T47D (cell line): ENCODE data around the gene NOXA1.
A peak's percentile ranks its signal among the peaks of the same experiment; 100 is the strongest.
"Not testable (repeated sequence)": the region's sequence is repeated elsewhere in the genome, so short reads cannot be mapped to it uniquely, and the experiment has no call there.

ENCODE experiments used
- DNase-seq, 2 experiments: peaks; one replicate each; pipeline versions ENCODE4 v3.0.0 to v3.0.0-alpha.2; 2011 to 2012; ENCODE audit warnings: low read depth in 1 of 2, low spot score in 1 of 2
- JUND ChIP-seq: IDR thresholded peaks from 2 replicates; pipeline ENCODE4 v1.6.1; 2012; ENCODE audit warnings: low read depth
- in situ Hi-C: cut with HindIII; loops from 2 replicates; pipeline ENCODE4 v1.10.0; 2016; ENCODE audit warnings: low sequenced_read_pairs, low pct_unique_long_range_greater_than_20kb

NOXA1 gene

GRCh38 chr9:137446851-137447471 lies 23.8 kb downstream of the NOXA1 start:
- TF ChIP-seq JUND, result no peak
- no peak for DNase-seq
- in situ Hi-C loops, result no loop called here

- in situ Hi-C loops, result no loop called here
- no peak for TF ChIP-seq JUND
These were observed 24.8 kb downstream of the NOXA1 start for GRCh38 chr9:137447722-137448601.

GRCh38 chr9:137448602-137448962 lies 25.4 kb downstream of the NOXA1 start:
- in situ Hi-C loops, result no loop called here
- no peak for DNase-seq
- TF ChIP-seq JUND, result no peak

More at GRCh38 chr9:137447722-137448601, 24.8 kb downstream of the NOXA1 start:
- DNase-seq, result no peak

- no peak for DNase-seq
- no peak for TF ChIP-seq JUND
- in situ Hi-C loops, result no loop called here
These were observed 26.1 kb downstream of the NOXA1 start for GRCh38 chr9:137449081-137449844.

- in situ Hi-C loops, result no loop called here
- no peak for TF ChIP-seq JUND
- DNase-seq, result no peak
These were observed 26.8 kb downstream of the NOXA1 start for GRCh38 chr9:137449931-137450538.

- in situ Hi-C loops, DNase-seq: not testable (repeated sequence)
These were observed 27.5 kb downstream of the NOXA1 start for GRCh38 chr9:137450539-137451222.

- DNase-seq, in situ Hi-C loops: not testable (repeated sequence)
These were observed 28.2 kb downstream of the NOXA1 start for GRCh38 chr9:137451264-137452005.

GRCh38 chr9:137452006-137452760 lies 29.0 kb downstream of the NOXA1 start:
- in situ Hi-C loops, result no loop called here
- TF ChIP-seq JUND, result no peak
- no peak for DNase-seq

GRCh38 chr9:137452761-137453642 lies 29.8 kb downstream of the NOXA1 start:
- no peak for DNase-seq
- in situ Hi-C loops, result no loop called here
- no peak for TF ChIP-seq JUND

- in situ Hi-C loops, result no loop called here
- no peak for TF ChIP-seq JUND
These were observed 30.5 kb downstream of the NOXA1 start for GRCh38 chr9:137453643-137454081.

More at GRCh38 chr9:137453643-137454081, 30.5 kb downstream of the NOXA1 start:
- DNase-seq, result peak; percentile 86 to 88
